ENCODE results near the gene SGPL1.

Gene SGPL1

DNA sequence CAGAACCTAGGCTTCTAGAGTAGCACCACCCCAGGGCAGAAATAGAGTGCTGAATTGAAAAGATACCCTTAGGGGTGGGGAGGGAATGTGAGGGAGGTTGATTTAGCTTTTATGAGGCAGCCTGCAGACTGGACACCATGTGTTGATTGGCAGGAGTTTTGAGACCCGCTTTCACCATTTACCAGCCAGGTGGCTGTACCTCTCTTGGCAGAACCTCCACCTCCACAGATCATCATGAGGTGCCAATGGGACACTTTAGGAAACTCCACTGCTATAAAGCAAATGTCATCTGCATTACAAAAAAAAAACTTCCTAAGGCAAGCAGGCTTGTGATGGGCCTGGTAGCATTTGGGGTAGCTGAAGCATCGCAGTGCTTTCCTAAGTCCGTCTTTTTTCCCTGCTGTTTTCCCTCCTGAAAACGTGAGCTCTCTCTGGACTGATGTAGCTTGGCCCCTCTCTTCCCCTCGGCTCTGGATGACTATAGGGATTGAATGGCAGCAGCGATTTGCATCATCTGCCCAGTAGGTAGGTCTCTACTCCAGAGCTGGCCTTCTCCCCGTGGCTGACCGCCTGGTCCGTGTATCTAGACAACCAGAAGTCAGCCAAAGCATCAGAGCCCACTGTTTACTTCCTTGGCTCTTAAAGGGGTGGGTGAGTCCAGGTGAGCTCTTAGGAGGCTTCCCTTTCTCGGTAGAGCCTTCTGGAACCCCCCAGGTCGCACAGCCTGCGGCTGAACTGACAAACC is 71.3 kb downstream of the SGPL1 start:
- no peak for ATAC-seq

- ATAC-seq, result peak; percentile 80 to 85
Observed at GRCh38 chr10:70887804-70888800, 72.4 kb downstream of the SGPL1 start, which contains the start of gene PCBD1. Gene PCBD1, minus strand, starts transcription at chr10:70888565. Its CDS starts 32 bp downstream, at chr10:70888533.

- no peak for ATAC-seq
Observed at GRCh38 chr10:70889291-70889690, 73.5 kb downstream of the SGPL1 start.

DNA sequence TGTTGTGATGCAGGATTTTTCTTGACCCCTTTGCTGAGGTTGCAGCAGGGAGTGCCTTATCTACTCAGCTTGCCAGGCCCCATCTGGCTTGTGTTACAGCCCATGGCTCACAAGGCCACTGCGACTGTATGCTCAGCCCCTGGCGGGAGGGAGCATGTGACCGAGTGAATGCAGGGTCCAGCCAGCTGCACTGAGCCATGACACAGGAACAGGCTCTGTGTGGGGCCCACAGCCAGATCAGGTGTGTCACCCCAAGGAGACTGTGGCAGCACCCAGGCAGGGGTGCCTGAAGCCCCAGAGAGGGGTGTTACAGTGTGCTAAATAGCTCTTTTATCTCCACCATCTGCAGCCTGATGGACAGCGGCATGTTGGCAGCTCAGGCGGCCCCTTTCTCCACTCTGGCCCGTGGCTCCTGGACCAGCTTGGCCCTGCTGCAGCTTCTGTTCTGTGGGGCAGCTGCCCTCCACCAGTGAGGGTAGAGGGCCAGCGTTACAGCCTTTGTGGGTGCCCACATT is 75.2 kb downstream of the SGPL1 start:
- no peak for ATAC-seq

DNA sequence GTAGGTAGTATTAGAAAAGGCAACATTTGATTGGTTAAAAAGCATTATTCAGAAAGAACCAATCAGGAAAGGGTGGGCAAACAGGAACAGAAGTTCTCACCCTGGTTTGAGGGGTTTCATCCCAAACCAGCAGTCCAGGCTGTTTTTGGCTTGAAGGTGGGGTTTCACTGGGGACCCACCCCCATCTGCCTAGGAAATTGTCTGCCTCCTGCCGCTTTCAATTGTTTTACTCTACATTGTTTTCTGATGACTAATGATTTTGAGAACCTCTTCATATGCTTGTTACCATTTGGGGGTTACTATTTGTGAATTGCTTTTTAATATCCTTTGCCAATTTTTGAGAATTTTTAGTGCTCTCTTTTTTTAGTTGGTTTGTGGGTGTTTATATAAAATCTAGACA is 75.9 kb downstream of the SGPL1 start:
- ATAC-seq, result no peak

GRCh38 chr10:70892631-70893030 is 76.9 kb downstream of the SGPL1 start:
- ATAC-seq, result no peak

DNA sequence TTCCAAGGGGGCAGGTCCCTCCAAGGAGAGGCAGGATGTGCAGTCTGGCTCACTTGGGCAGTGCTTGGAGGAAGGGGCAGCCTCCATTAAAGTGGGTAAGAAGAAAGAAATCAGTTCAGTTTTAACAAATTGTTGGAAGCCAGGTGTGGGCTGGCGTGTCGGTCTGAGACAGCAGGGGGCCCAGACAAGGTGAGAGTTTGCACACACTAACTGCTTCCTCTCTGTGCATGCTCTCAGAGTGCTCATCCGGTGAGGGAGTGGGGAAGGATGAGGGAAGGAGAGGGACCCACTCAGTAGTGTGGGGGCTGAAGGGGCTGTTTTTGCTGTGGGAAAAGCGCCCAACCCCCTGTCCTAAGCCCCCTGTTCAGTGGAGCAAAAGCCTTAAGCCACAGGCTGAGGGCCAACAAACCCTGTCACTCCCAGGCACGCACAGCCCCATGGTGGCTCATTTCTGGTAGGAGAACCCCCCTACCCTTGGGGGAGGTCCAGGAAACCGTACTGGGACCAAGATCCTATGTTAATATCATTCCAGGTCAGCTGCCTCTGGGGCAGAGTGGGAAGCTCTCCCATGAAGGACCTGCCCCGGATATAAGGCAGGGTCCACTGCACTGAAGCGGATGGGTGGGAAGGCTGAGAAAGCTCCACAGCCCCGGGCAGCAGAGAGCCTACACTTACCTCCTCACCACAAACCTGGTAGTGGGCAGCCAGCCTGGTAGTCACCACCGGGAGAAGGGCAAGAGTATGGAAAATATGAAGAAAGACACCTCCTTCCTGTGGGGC is 77.7 kb downstream of the SGPL1 start:
- no peak for ATAC-seq

DNA sequence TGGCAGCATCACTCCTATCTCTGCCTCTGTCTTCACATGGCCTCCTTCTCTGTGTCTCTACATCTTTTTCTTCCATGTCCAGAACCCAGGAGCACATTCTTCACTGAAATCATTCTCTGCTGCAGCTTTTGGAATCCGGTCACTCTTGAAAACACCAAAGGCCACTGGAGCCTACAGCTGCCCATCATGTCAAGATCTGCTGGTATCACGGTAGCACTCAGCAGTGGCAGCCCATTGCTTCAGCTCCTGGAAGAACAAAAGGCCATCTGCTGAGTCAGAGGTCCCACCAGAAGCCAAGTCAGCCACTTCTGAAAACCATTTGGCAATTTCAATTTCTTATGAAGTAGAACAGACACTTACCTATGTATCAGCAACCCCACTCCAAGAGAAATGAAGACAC is 78.7 kb downstream of the SGPL1 start:
- no peak for ATAC-seq

- ATAC-seq, result no peak
Observed at GRCh38 chr10:70896551-70896950, 80.8 kb downstream of the SGPL1 start.

- ATAC-seq, result no peak
Observed at GRCh38 chr10:70898687-70899086, 82.9 kb downstream of the SGPL1 start.

DNA sequence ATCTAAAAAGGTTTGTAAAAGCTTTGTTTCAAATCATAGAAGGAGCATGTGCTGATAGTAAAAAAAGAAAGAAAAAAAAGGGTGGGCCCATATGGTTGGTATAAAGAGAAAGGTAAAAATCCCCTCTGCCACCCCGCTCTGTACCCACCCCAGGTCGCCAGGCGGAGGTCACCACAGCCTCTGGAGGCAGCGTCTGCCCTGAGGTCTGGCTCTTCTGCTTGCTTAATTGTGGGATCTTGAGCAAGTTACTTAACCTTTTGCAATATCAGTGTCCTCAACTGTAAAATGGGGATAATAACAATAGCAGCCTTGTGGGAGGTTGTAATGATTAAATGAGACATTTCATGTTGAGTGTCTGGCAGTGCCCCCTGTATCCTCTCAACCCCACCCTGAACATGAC is 83.3 kb downstream of the SGPL1 start:
- no peak for ATAC-seq

DNA sequence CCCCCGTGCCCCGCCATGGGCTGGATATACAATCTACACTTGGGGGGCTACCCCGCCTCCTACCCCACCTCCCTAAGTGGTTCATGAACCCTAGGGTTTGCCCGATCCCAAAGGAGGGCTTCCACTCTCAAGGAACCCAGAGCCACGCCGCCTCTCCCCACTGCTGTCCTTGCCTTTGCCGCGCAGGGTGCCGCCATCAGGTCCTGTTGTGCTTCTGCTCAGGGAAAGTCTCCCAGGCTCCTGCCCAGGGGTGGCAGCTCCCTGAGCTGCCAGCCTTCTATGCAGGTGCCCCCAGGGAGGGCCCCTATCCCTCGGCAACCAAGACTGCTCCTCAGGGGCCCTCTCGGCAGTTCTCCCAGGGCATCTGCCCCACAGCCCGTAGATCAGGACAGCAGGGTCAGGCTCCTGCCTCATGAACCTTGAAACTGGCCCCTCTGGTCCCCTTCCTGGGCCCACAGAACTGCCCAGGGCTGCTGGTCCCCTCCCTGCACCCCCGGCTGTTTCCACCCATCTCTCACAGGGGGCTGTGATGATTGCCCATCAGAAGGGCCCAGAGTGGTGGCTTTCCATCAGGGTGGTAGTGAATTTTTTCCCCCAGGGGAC is 85.6 kb downstream of the SGPL1 start:
- no peak for ATAC-seq

DNA sequence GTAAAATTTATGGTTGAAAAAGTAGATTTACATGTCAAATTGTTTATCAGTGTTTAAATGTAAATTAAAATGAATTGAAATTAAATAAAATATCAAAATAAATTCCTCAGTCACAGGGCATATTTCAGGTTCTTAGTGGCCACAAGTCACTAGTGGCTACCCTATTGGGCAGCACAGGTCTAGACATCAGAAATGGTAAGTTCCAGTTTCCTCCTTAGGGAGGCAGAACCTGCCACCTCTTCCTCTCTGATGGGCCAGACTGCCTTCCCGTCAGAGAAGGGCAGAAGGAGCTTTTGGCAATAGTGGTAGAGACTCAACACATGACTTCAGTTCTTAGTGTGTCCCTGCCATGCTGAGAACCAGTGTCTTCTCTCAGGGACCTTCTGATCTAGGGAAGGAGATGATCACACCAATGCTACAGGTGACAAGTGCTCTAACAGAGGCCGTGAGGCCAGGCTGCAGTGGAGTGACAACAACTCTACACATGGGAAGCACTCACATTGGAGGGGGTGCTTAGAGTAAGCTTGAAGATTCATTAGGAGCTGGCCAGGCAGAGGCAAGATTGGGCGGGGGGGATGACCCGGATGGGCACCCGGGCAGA is 87.0 kb downstream of the SGPL1 start:
- no peak for ATAC-seq

GRCh38 chr10:70903262-70903921 is 87.6 kb downstream of the SGPL1 start:
- ATAC-seq, result peak in 1 of 2 donors; percentile 25

DNA sequence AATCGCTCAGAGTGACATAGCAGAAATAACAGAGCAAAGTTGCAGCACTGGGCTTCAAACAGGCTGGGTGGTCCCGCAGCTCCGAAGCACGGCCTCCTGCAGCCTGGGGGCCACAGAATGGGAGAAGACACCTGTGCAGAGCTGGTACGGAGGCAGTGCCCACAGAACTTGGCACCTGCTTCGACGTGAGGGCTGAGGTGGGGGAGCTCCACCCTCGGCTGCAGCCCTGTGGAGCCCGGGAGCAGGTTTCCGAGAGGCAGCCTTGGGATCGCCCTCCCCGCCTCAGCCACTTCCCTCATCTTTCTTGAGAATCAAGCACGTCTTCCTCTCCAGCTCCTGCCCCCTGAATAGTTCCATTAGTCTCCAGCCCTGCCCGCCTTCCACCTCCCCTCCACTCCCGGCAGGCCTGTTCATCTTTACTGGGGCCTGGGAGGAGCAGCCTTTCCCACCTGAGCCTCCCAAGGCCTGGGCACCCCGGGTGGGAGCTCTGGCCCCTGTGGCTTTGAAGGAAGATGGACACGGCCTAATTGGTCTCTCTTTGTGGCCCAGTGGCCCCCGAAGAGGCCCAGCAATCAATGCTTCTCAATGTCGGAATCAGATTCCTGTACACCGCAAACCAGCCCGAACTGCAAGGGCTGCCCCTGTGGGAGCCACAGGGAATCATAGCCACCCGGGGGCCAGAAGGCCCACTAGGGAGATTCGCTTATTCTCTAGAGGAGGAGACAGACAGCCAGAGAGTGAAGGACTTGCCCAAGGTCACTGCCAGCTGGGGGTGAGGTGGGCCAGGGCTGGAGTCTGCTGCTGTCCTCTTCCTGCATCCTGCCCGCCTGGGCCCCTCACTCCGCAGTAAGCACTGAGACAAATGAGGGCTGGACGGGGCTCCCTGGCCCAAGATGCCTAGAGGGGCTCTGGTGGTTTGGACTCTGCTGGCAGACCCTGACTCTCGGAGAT is 89.6 kb downstream of the SGPL1 start:
- no peak for ATAC-seq

DNA sequence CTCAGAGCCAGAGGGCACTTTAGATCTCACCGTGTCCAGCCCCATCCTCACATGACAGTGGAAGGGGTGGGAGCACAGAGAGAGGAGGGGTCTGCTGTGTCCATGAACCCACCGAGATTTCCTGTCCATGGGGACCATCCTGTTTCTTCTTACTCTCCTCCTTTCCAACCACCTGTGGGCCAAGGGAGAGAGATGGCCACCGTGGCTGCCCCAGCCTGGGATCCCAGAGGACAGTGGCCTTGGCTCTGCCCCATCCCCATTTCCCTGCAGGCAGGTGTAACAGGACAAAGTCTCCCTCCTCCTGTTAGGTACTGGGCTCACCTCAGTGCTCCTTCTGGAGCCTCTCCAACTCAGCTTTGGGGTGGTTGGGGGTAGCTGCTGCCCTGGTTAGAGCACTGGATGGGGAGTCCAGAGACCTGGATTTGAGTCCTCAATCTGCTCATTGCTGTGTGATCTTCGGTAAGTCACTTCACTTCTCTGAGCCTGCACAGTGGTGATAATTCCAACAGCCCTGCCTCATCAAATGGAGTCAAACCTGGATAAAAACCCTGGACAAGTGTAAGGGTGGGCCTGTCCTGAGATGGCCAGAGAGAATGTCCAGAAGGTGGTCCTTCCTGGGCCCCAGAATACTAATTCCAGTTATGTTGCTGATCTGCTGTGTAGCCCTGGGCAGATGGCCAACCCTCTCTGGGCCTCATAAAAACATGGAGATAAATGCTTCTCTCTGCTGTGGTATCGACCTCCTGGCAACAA is 90.5 kb downstream of the SGPL1 start:
- ATAC-seq, result no peak

DNA sequence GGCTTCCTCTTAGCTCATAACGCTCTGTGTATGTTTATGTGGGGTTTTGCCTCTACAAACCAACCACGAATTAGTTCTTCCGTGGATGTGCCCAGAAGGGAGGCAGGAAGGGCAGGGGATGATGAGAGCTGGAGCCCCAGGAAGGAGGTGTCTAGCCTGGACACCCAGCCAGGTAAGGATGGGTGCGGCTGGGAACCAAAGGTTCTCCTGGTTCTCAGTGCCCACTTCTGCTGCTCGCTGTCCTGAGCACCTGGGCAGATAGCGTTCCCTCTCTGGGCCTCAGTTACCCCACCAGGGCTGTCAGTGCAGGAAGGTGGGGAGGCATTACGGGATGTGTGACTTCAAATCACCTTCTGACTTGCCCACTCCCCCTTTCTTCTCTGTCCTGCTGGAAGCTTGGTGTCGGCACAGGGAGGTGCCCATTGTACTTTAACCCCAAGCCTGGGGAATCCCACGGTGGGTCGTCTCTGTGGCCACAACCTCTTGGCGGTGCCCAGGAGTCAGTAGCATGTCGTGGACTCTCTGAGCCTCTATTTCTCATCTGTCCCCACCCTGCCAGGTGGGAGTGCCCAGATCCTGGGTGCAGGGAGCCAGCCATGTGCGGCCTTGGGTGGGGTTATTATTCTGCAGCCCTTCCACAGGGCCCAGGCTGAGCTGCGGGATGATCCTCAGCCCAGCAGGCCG is 91.3 kb downstream of the SGPL1 start:
- no peak for ATAC-seq

DNA sequence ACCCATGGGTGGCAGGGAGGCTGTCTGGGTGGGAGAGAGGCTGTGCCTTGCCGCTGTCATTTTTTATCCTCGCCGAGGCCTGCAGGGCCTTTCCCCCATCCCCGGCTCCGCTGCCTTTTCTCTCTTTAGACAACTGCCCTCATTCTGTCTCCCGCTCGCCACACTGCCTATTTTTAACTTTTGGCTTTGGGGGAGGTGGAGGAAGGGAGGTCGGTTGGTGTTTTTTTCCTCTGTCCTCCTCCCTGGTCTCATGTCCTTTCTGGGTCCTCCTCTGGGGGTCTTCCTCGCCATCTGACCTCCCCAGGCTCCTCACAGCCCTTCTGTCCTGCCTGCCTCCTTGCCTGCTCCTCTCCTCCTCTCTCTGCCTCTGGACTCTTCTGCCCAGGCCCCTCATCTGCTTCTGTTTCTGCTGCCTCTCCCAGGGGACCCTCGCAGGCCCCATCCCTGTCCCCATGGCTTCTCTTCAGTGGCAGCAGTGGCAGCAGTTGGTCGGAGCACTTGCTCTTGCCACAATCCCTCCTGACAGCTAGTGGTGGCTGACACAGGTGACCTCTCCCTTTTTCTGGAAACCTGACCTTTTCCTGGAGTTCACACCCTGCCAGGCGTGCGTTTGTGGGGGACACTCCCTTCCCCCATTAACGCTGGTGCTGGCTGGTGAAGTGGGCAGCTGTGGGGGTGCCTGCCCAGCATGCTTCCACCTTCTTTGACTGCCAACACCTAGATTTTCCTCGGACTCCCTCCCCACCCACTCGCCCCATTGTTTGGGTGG is 92.1 kb downstream of the SGPL1 start:
- ATAC-seq, result no peak
